22Rv1 (cell line): Measurements from ENCODE around the gene SLIT1.

Experiments used
- H3K27ac ChIP-seq: fragments of 450-650 bp; 2 replicates; pipeline ENCODE4 v1.5.1; 2017
- ZFX ChIP-seq: fragments of 450-650 bp; IDR thresholded peaks from 2 replicates; pipeline ENCODE4 v1.6.1; 2017; ENCODE audit warnings: antibody characterized with exemption, borderline replicate concordance
- TF ChIP-seq, protein P1 (sequence below): fragments of 450-650 bp; IDR thresholded peaks from 2 replicates; pipeline ENCODE4 v1.5.1; 2017; ENCODE audit warnings: mild to moderate bottlenecking

Gene SLIT1

DNA sequence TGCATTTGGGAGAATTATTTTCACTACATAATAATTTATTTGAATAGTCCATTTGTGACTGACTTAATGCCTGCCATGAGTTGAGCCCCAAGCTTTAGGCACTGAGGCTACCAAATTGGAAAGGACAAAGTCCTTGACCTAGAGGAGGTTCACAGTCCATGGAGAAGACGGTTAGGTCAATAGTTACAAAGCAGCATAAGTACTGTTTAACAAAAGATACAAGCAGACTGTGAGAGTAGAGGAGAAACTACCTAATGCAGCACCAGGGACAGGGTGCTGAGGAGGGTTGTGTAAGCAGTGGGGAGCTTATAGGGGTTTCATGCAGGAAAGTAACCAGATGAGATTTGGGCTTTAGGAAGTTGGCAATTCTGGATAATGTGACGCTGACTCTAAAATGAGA, 214.4 kb downstream of the SLIT1 start:
- no peak for TF ChIP-seq ZFX
- TF ChIP-seq, protein P1, sequence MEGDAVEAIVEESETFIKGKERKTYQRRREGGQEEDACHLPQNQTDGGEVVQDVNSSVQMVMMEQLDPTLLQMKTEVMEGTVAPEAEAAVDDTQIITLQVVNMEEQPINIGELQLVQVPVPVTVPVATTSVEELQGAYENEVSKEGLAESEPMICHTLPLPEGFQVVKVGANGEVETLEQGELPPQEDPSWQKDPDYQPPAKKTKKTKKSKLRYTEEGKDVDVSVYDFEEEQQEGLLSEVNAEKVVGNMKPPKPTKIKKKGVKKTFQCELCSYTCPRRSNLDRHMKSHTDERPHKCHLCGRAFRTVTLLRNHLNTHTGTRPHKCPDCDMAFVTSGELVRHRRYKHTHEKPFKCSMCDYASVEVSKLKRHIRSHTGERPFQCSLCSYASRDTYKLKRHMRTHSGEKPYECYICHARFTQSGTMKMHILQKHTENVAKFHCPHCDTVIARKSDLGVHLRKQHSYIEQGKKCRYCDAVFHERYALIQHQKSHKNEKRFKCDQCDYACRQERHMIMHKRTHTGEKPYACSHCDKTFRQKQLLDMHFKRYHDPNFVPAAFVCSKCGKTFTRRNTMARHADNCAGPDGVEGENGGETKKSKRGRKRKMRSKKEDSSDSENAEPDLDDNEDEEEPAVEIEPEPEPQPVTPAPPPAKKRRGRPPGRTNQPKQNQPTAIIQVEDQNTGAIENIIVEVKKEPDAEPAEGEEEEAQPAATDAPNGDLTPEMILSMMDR = no peak

DNA sequence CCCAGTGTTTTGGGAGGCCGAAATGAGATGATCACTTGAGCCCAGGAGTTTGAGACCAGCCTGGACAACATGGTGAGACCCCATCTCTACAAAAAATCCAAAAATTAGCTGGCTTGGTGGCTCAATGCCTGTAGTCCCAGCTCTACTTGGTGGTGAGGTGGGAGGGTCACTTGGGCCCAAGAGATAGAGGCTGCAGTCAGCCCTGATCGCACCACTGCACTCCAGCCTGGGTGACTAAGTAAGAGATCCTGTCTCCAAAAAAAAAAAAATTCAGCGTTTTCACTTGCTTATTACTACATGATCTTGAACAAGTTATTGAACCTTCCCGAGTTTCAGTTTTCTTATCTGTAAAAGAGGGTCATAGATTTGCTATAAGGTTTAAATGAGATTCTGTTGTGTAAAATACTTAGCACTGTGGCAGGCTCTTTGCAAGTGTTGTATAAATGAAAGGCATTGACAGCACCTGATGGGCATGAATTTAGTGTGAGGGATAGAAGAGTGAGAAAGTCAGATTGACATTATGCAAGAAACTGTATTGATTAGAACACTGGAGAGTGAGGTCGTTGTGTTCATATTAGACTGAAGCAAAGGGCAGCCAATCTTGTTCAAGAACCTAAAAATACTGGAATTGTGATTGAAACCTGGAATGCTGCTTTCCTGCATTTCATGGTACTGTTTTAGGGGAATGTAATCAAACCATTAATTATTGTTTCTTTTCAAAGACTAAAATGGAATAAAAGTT, 216.9 kb downstream of the SLIT1 start:
- TF ChIP-seq, protein P1 = no peak
- no peak for TF ChIP-seq ZFX

More for the DNA sequence above, 214.4 kb downstream of the SLIT1 start:
- no peak overlapping the region for H3K27ac ChIP-seq

GRCh38 chr10:96967847-96968246, 217.9 kb downstream of the SLIT1 start:
- H3K27ac ChIP-seq = no peak overlapping the region
- TF ChIP-seq, protein P1 = no peak
- TF ChIP-seq ZFX = no peak

More for the DNA sequence above, 216.9 kb downstream of the SLIT1 start:
- H3K27ac ChIP-seq = no peak overlapping the region

DNA sequence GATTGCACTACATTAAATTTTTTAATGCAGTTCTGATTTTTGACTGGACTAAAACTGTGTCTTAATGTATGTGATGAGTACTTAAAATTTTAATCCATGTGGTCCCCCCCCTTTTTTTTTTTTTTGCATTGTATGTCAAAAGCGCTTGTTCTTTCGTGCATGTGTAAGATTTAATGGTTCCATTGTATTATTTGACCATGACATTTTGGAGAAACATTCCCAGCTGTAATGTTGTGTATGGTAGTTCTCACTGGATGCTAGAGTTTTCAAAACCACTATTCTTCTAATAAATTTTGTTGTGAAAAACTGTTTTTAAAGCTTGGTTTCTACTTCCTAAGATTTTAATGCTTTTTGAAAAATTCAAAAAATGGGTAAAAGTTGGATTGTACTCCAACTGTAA, 221.6 kb downstream of the SLIT1 start:
- no peak overlapping the region for H3K27ac ChIP-seq
- no peak for TF ChIP-seq ZFX
- TF ChIP-seq, protein P1 = no peak

- TF ChIP-seq ZFX = no peak
- TF ChIP-seq, protein P1 = no peak
- H3K27ac ChIP-seq = no peak overlapping the region
These were observed 224.9 kb downstream of the SLIT1 start for GRCh38 chr10:96960872-96961271.

DNA sequence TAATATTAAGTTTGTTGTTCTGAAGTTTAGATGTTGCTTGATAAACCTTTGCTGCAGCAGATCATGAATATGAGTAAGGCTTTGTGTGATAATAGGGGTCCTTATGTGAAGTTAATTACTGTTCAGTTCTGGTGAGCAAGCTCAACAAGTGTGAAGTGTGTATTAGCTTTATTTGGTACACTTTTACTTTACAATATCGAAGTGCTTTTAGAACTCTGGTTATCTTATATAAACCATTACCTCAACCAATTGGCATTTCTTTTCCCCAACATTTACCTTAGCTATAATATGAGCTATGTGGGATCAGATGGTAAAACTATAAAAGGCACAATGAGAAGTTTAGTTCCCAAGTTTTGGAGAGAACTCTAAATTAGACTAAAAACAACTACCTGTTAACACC, 226.0 kb downstream of the SLIT1 start:
- TF ChIP-seq, protein P1 = no peak
- no peak for TF ChIP-seq ZFX
- H3K27ac ChIP-seq = no peak overlapping the region

GRCh38 chr10:96958071-96958470, 227.7 kb downstream of the SLIT1 start:
- no peak overlapping the region for H3K27ac ChIP-seq
- TF ChIP-seq, protein P1 = no peak
